PFSK-1 (cell line): ENCODE results near the gene HMGCS2.

Source experiments
- FOXP2 ChIP-seq: optimal IDR thresholded peaks from 2 replicates; pipeline ENCODE3; 2011; ENCODE audit warnings: borderline replicate concordance, control low read depth, inconsistent platforms; ENCODE audit not compliant: insufficient read depth; ENCODE audit errors: extremely low read length, extremely low read depth
- POLR2AphosphoS5 ChIP-seq: IDR thresholded peaks from 2 replicates; pipeline ENCODE4 v1.6.1; 2012; ENCODE audit warnings: low read depth, mild to moderate bottlenecking, control low read depth, low read length, moderate library complexity
- SIN3A ChIP-seq: IDR thresholded peaks from 2 replicates; pipeline ENCODE4 v1.6.1; 2012; ENCODE audit warnings: mild to moderate bottlenecking, low read length, moderate library complexity, borderline replicate concordance; ENCODE audit not compliant: insufficient read depth
- TAF1 ChIP-seq: IDR thresholded peaks from 2 replicates; pipeline ENCODE4 v1.6.1; 2012; ENCODE audit warnings: low read length, control low read depth, borderline replicate concordance; ENCODE audit not compliant: insufficient read depth
- TF ChIP-seq, protein P1 (sequence below), 2 experiments: IDR thresholded peaks; 2 replicates each; pipeline versions ENCODE4 v1.6.1 to v1.8.0; 2011 to 2012; ENCODE audit warnings: low read depth in 2 of 2, low read length in 2 of 2, control low read depth in 1 of 2, inconsistent platforms in 1 of 2, mild to moderate bottlenecking in 1 of 2, moderate library complexity in 1 of 2; ENCODE audit not compliant: insufficient read depth in 1 of 2

DNA sequence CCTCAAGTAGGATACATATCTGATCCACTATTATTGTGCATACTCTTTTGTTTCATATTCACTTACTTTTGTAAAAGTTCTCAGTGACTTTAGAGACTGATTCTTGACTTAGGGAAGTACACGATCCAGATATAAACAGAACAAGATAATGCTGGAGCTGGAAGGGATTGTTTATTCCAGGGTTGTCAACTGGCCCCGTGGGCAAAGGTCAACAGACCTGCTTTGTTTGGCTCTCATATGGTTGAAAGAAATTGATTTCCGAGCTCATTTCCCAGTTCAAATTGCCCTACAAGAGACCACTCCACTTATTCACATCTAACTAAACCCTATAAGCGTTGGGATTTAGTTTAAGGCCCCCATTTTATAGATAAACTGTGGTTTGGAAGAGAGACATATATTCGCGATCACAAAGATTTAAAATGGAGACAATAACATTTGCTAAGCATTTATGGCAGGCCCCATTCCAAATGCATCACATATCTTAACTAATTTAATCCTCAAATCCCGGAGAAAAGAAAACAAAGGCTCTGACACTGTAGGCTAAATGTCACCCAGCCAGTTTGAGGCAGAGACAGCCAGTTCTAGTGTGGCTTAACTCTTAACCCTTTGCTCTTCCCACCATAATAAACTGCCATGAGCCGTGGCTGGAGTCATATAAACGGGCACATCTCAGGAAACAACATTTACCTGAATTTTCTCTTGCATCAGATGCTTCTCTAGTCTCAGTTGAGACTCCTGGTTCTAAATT, 21.9 kb upstream of the HMGCS2 start:
- TF ChIP-seq POLR2AphosphoS5 (no peak), TAF1 (no peak), SIN3A (no peak), FOXP2 (no peak)
- TF ChIP-seq, protein P1, sequence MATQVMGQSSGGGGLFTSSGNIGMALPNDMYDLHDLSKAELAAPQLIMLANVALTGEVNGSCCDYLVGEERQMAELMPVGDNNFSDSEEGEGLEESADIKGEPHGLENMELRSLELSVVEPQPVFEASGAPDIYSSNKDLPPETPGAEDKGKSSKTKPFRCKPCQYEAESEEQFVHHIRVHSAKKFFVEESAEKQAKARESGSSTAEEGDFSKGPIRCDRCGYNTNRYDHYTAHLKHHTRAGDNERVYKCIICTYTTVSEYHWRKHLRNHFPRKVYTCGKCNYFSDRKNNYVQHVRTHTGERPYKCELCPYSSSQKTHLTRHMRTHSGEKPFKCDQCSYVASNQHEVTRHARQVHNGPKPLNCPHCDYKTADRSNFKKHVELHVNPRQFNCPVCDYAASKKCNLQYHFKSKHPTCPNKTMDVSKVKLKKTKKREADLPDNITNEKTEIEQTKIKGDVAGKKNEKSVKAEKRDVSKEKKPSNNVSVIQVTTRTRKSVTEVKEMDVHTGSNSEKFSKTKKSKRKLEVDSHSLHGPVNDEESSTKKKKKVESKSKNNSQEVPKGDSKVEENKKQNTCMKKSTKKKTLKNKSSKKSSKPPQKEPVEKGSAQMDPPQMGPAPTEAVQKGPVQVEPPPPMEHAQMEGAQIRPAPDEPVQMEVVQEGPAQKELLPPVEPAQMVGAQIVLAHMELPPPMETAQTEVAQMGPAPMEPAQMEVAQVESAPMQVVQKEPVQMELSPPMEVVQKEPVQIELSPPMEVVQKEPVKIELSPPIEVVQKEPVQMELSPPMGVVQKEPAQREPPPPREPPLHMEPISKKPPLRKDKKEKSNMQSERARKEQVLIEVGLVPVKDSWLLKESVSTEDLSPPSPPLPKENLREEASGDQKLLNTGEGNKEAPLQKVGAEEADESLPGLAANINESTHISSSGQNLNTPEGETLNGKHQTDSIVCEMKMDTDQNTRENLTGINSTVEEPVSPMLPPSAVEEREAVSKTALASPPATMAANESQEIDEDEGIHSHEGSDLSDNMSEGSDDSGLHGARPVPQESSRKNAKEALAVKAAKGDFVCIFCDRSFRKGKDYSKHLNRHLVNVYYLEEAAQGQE (IDR thresholded peaks at IDR 0.05; ENCODE audit: insufficient read depth in 1 of 2, low read depth in 2 of 2, low read length in 2 of 2): no peak
